CD4-positive, alpha-beta T cell treated with Interleukin-21 for 1 hour (primary cell): Measurements from ENCODE around the gene APOF.
"Not testable (repeated sequence)": the region's sequence is repeated elsewhere in the genome, so short reads cannot be mapped to it uniquely, and the experiment has no call there.

Experiments
- DNase-seq: peaks from one replicate; pipeline ENCODE4 v3.0.0-alpha.2; 2020

Gene APOF

DNA sequence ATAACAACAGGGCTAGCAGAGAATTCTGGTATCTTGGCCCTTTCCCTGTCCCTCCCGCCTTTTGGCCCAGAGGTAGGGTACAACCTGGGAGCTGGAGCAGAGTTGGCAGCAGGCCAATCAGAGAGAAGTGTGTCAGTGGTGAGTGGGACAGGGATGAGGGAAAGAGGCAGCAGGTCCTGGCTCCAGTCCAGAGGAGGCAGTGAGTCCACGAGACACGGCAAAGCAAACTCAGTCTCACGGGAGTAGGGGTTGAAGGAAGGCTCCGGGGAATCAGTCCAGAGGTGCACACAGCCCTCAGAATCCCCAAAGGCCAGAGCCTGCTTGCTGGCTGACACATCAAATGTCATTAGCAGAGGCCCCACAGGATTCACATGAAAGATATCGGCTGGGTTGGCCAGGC lies 36.1 kb downstream of the APOF start:
- DNase-seq: no peak

- no peak for DNase-seq
These were observed 36.5 kb downstream of the APOF start for GRCh38 chr12:56326126-56326525.

- DNase-seq: no peak
These were observed 38.5 kb downstream of the APOF start for GRCh38 chr12:56324206-56324605.

- not testable (repeated sequence) for DNase-seq
These were observed 41.0 kb downstream of the APOF start for GRCh38 chr12:56321610-56322009.

- no peak for DNase-seq
These were observed 41.6 kb downstream of the APOF start for GRCh38 chr12:56321027-56321426.

DNA sequence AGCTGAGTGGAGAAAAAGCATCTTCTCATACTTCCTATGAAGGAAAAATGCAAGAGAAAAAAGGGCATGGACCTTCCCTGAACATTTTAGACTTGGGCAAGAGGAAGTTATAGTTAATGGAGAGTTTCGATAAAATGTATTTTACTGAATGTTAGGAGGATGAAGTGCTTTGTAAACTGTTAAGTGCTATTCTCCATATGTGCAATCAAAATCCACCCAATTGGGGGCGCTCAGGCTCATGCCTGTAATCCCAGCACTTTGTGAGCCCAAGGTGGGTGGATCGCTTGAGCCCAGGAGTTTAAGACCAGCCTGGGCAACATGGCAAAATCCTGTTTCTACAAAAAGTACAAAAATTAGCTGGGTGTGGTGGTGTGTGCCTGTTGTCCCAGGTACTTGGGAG lies 45.0 kb downstream of the APOF start:
- DNase-seq: no peak

DNA sequence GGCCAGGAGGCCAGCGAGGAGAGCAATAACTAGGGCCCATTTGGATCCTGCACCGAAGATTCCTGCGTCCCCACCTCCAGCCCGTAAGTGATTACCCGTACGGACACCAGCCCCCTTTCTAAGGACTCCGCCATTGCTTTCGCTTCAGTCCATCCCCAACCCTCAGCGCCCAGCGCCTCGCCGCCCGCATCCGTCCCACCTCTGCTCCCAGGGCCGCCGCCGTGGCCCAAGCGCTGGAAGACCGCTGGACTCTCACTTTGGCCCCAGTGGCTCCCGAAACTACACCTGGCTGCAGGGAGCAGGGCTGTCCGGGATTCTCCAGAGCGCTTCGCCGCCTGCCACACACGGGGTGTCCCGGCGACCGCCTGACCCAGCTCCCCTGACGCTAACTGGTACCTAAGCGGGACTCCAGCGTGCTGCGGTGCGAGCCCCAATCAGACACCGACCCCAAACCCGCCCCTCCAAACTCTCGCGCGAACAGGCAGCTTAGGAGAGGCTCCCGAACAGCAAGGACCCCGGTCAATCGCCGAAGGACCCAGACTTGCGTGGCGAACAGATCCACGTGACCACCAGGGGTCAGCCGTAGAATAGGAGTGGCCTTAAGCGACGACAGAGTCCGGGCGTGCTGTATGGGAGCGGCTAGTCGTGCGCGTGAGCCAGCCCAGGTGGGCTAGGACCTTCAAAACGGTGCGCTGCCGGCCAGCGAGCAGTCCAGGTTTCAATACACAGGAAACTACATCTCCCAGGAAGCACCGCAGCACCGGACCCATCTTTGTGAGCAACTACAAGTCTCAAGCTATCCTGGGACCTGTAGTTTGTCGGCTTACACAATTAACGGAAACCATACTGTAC lies 46.8 kb downstream of the APOF start, which contains the start of gene CNPY2:
Gene CNPY2, minus strand, starts transcription at position 367 of the 852 bp plus-strand sequence. CDS start 771 bp downstream, outside the sequence.
- peak; percentile 96 for DNase-seq

- no peak for DNase-seq
These were observed 47.4 kb downstream of the APOF start for GRCh38 chr12:56315249-56315621.

DNA sequence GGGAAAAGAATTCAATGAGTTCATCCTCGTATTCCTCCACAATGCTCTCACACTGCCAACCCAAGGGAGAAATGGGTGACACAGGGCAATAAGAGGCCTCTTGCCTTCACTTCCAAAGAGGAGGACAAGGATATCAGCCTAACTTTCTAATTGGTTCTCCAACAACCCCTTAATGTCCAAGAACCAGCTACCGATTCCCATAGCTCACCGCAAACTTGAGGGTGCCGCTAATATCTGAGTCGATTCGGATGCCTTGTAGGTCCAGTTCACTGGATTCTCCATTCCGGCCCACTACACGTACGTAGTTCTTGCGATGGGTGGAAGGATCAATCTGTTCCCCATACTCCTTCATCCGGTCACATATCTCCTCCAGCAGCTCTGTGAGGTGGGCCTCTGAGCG lies 51.7 kb downstream of the APOF start:
- DNase-seq: no peak
